ENCODE results near the gene TFR2. TPM values are rescaled to one million over a fixed set of nuclear protein-coding genes. Genes with fewer than 3 reads are reported as not detected.

The TFR2 gene
- total RNA-seq, 1 experiment from 2014 or later = 11.8 TPM

- no TSS peak for BruUV-seq (replicated peaks)
- Histone ChIP-seq H3K9me2 (ENCODE audit: insufficient read depth) (no peaks in the 10 kb centered on the region), H3K79me2 (ENCODE audit: insufficient read depth, low read length) (peaks cover 10% of the 10 kb centered on the region; the same call in 1 of the 2 replicates), H3K36me3 (ENCODE audit: control insufficient read depth in 1 of 2, insufficient read depth in 2 of 2, low read length in 2 of 2) (no peaks in the 10 kb centered on the region), H3K4me1 (ENCODE audit: control insufficient read depth in 1 of 2, insufficient read depth in 2 of 2, low read length in 2 of 2) (peaks cover 2 to 14% of the 10 kb centered on the region in 2 experiments; a peak in 3 of 4 replicates), H3K4me2 (ENCODE audit: low read length) (no peak overlapping the region), H3K4me3 (replicated peaks in 1 of 2; ENCODE audit: low read depth in 1 of 2, low read length in 2 of 2) (no peak overlapping the region), H3K27me3 (ENCODE audit: insufficient read depth, low read length) (no peaks in the 10 kb centered on the region), H4K20me1 (ENCODE audit: insufficient read depth) (no peaks in the 10 kb centered on the region), H3K9me3 (ENCODE audit: control insufficient read depth in 1 of 2, insufficient read depth in 1 of 2, low read depth in 1 of 2, low read length in 2 of 2) (no peaks in the 10 kb centered on the region), H3K9ac (ENCODE audit: low read length) (no peak overlapping the region), H2AFZ (ENCODE audit: low read depth, low read length, poor library complexity, severe bottlenecking) (no peak overlapping the region), H3K27ac (ENCODE audit: low read depth, low read length) (no peak overlapping the region)
- intact Hi-C loops (cut with micrococcal nuclease) = no loop called here
- POLR2A ChIA-PET = no interaction called here
- ATAC-seq = no peak
- DNase-seq (ENCODE audit: low read depth, low spot score) = no peak
- RAD21 ChIA-PET (ENCODE audit: low non-redundant PET in 1 of 2, low total read pairs in 2 of 2, uncharacterized antibody in 2 of 2, unreplicated experiment in 2 of 2) = no interaction called here
- TF ChIP-seq ELF1 (IDR thresholded peaks at IDR 0.05; ENCODE audit: borderline replicate concordance, low read depth) = no peak
- TF ChIP-seq, protein P1, sequence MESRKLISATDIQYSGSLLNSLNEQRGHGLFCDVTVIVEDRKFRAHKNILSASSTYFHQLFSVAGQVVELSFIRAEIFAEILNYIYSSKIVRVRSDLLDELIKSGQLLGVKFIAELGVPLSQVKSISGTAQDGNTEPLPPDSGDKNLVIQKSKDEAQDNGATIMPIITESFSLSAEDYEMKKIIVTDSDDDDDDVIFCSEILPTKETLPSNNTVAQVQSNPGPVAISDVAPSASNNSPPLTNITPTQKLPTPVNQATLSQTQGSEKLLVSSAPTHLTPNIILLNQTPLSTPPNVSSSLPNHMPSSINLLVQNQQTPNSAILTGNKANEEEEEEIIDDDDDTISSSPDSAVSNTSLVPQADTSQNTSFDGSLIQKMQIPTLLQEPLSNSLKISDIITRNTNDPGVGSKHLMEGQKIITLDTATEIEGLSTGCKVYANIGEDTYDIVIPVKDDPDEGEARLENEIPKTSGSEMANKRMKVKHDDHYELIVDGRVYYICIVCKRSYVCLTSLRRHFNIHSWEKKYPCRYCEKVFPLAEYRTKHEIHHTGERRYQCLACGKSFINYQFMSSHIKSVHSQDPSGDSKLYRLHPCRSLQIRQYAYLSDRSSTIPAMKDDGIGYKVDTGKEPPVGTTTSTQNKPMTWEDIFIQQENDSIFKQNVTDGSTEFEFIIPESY (IDR thresholded peaks at IDR 0.05; ENCODE audit: extremely low read depth, insufficient replicate concordance, low read length) = no peak
- no peak for TF ChIP-seq JUND (IDR thresholded peaks at IDR 0.05)
- no peak for TF ChIP-seq EZH2 (IDR thresholded peaks at IDR 0.05)
- no peak for TF ChIP-seq ZFX (IDR thresholded peaks at IDR 0.05)
- no peak for TF ChIP-seq FOSL1 (IDR thresholded peaks at IDR 0.05; ENCODE audit: low read depth)
- TF ChIP-seq POLR2AphosphoS5 (IDR thresholded peaks at IDR 0.05; ENCODE audit: low read depth, low read length) = no peak
- TF ChIP-seq, protein P2, sequence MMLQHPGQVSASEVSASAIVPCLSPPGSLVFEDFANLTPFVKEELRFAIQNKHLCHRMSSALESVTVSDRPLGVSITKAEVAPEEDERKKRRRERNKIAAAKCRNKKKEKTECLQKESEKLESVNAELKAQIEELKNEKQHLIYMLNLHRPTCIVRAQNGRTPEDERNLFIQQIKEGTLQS (IDR thresholded peaks at IDR 0.05) = no peak
- no peak for TF ChIP-seq CEBPB (IDR thresholded peaks at IDR 0.05; ENCODE audit: low read depth)
- no peak for TF ChIP-seq RAD21 (IDR thresholded peaks at IDR 0.05; ENCODE audit: low read depth)
- TF ChIP-seq SP1 (IDR thresholded peaks at IDR 0.05; ENCODE audit: low read depth) = no peak
- TF ChIP-seq REST (IDR thresholded peaks at IDR 0.05; ENCODE audit: low read depth) = no peak
- no peak for TF ChIP-seq SIN3A (IDR thresholded peaks at IDR 0.05; ENCODE audit: low read depth)
- no peak for TF ChIP-seq YY1 (IDR thresholded peaks at IDR 0.05; ENCODE audit: extremely low read depth, insufficient replicate concordance, low read depth, low read length)
- no peak for TF ChIP-seq EZH2phosphoT487 (IDR thresholded peaks at IDR 0.05; ENCODE audit: borderline replicate concordance)
- no peak for TF ChIP-seq ZNF274 (IDR thresholded peaks at IDR 0.05; ENCODE audit: low read depth, low read length)
- CTCF ChIA-PET = interaction anchor here (0.8 to 1.4 kb wide), 8 partner anchors 8 to 124 kb away, joined by 3 to 5 read pairs (median 4); partner anchors contain the start of gene POP7
Measured at GRCh38 chr7:100589341-100589947, 51.9 kb downstream of the TFR2 start.

All from HCT116 (cell line).